Measurements from ENCODE around the gene GRK5. TPM values are rescaled to one million over a fixed set of nuclear protein-coding genes. Genes with fewer than 3 reads are reported as not detected.

GRK5 gene
- total and polyA plus RNA-seq, 9 donors, result 18.1 to 29.2 (median 23.8) TPM

DNA sequence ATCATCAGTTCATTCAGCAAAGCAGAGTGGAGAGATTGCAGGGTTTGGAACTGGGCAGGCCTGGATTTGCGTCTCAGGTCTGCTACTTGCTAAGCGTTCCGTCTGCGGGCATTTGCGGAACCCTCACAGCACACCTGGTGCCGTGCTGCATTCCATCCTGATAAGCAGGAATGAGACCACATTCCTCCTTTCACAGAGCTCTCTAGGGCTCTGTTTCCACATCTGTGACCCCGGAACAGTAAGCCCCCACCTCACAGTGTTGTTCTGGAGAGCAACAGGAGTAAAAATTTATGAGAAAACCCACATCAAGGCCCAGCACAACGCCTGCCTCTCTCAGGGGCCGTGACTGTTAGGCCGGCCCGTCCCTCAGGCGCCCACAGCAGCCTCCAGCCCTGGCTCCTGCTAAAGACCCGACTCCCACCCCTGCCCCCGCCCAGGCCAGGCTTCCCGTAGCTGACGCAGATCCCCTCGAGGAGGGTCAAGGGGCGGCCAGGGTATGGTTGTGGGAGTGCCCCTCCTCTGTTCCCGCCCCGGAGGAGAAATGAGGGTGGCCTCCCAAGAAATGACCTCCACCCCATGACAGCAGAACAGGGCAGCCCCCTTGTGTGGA, 206.2 kb downstream of the GRK5 start:
- Histone ChIP-seq H3K4me1 (ENCODE audit: control insufficient read depth, insufficient read depth, low read length) (peaks cover 73% of the 10 kb centered on the region), H3K9me3 (replicated peaks; ENCODE audit: control insufficient read depth, low read depth, low read length) (no peaks in the 10 kb centered on the region), H3K4me3 (ENCODE audit: low read length) (no peak overlapping the region), H3K27ac (ENCODE audit: low read length) (peak overlapping the region; percentile 82), H3K27me3 (ENCODE audit: control insufficient read depth, insufficient read depth, low read length) (no peaks in the 10 kb centered on the region), H3K36me3 (ENCODE audit: control insufficient read depth, insufficient read depth, low read length) (no peaks in the 10 kb centered on the region)
- WGBS (ENCODE audit: insufficient coverage), result 32% methylated on average over 6 of the region's 20 CpGs
- DNase-seq, result peak; percentile 86

DNA sequence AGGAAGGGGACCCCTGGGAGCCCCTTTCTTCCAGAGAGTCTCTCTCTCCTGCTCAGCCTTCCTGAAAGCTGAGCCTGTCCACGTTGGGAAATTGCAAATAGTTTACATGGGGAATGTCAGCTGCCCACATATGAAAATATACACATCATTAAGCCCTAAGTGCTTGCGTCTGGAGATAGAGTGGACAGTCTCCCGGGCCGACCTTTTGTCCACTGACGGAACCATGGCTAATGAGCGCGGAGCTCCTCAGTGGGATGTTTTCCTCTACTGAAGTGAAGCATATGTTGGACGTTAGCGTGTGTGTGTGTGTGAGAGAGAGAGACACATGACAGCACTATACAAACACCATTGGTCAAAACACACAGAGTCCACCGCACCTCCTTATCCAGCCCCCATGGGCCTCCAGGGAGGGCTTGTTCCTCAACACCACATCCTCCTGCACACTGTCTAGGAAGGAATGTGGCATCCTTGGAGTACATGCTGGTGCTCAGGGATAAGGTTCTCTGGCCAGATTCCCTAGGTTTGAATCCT, 206.8 kb downstream of the GRK5 start:
- no peaks in the 10 kb centered on the region for H3K27me3 ChIP-seq (ENCODE audit: control insufficient read depth, insufficient read depth, low read length)
- H3K27ac ChIP-seq (ENCODE audit: low read length), result peak overlapping the region; percentile 82
- peaks cover 70% of the 10 kb centered on the region for H3K4me1 ChIP-seq (ENCODE audit: control insufficient read depth, insufficient read depth, low read length)
- no peak overlapping the region for H3K4me3 ChIP-seq (ENCODE audit: low read length)
- no peaks in the 10 kb centered on the region for H3K36me3 ChIP-seq (ENCODE audit: control insufficient read depth, insufficient read depth, low read length)
- no peaks in the 10 kb centered on the region for H3K9me3 ChIP-seq (replicated peaks; ENCODE audit: control insufficient read depth, low read depth, low read length)
- peak; percentile 93 for DNase-seq
- no CpG with 5 or more reads among the region's 10 CpGs for WGBS (ENCODE audit: insufficient coverage)

DNA sequence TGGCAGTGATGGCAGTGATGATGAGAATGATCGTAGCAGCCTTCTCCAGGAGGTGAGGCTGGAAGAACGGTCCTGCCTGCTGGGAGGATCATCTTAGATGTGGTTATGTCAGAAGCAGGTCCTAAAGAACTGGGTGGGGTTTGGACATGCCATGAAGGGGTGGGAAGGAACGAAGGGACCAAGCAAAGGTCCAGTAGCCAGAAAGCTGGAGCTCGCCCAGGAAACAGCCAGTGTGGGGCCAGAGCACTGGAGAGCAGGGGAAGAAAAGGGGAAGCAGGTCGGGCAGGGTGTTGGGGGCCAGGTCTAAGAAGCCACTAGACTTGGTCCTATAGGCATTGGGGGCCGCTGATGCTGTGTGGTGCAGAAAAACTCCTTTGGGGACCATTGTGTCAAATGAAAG, 207.8 kb downstream of the GRK5 start:
- Histone ChIP-seq H3K27me3 (ENCODE audit: control insufficient read depth, insufficient read depth, low read length) (no peaks in the 10 kb centered on the region), H3K9me3 (replicated peaks; ENCODE audit: control insufficient read depth, low read depth, low read length) (no peaks in the 10 kb centered on the region), H3K27ac (ENCODE audit: low read length) (peak overlapping the region; percentile 10), H3K4me1 (ENCODE audit: control insufficient read depth, insufficient read depth, low read length) (peaks cover 60% of the 10 kb centered on the region), H3K4me3 (ENCODE audit: low read length) (no peak overlapping the region), H3K36me3 (ENCODE audit: control insufficient read depth, insufficient read depth, low read length) (no peaks in the 10 kb centered on the region)
- 87% methylated on average over 6 of the region's 6 CpGs for WGBS (ENCODE audit: insufficient coverage)
- no peak for DNase-seq

DNA sequence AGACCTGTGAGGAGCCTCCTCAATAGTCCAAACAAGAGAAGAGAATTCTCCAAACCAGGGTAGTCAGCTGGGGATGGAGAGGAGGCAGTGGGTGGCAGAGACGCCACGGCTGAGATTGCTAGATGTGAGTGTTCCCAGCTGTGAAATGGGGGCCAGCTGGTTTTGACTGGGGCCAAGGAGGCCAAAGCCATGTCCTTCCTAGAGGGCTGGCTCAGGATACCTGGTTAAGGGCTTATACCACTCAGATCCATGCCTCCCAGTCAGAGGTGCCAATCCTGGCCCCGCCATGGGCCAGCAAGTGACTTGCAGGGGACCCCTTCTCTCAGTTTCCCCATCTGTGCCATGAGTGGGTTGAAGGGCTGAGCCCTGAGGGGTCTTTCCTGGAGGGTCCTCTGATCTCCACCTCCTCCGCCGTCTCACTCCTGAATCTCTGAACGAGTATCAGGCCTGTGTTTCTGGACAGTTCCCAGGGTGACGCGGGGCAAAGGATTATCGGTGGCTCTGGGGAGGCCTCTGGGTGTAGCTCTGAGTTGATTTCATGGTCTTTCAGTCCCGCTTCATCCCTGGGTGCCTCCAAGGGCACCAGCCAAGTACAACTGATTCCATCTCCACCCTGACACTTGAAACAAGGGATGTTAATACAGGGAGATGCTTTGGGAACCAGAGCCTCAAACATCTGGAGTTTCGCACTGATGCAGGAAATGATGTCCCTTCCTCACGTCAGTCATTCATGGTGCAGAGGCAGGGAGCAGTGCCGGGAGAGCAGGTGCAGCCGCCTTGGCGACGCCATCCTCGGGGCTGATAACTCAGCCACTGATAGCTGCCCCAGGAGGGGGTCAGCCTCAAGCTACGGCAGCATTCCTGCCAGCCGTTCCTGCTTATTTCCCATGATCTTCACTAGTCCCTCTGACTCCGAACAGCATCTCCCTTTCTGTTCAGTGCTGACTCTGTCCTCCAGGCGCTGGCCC, 208.4 kb downstream of the GRK5 start:
- Histone ChIP-seq H3K4me3 (ENCODE audit: low read length) (no peak overlapping the region), H3K4me1 (ENCODE audit: control insufficient read depth, insufficient read depth, low read length) (peaks cover 53% of the 10 kb centered on the region), H3K27me3 (ENCODE audit: control insufficient read depth, insufficient read depth, low read length) (no peaks in the 10 kb centered on the region), H3K27ac (ENCODE audit: low read length) (peak overlapping the region; percentile 50), H3K9me3 (replicated peaks; ENCODE audit: control insufficient read depth, low read depth, low read length) (no peaks in the 10 kb centered on the region), H3K36me3 (ENCODE audit: control insufficient read depth, insufficient read depth, low read length) (no peaks in the 10 kb centered on the region)
- DNase-seq, result no peak
- WGBS (ENCODE audit: insufficient coverage), result 49% methylated on average over 17 of the region's 21 CpGs

GRCh38 chr10:119416855-119417254, 209.5 kb downstream of the GRK5 start:
- 62% methylated on average over 8 of the region's 10 CpGs for WGBS (ENCODE audit: insufficient coverage)
- no peaks in the 10 kb centered on the region for H3K9me3 ChIP-seq (replicated peaks; ENCODE audit: control insufficient read depth, low read depth, low read length)
- no peak overlapping the region for H3K27ac ChIP-seq (ENCODE audit: low read length)
- H3K4me3 ChIP-seq (ENCODE audit: low read length), result no peak overlapping the region
- H3K27me3 ChIP-seq (ENCODE audit: control insufficient read depth, insufficient read depth, low read length), result no peaks in the 10 kb centered on the region
- DNase-seq, result peak; percentile 65
- H3K4me1 ChIP-seq (ENCODE audit: control insufficient read depth, insufficient read depth, low read length), result peaks cover 63% of the 10 kb centered on the region
- no peaks in the 10 kb centered on the region for H3K36me3 ChIP-seq (ENCODE audit: control insufficient read depth, insufficient read depth, low read length)

- Histone ChIP-seq H3K27ac (ENCODE audit: low read length) (no peak overlapping the region), H3K27me3 (ENCODE audit: control insufficient read depth, insufficient read depth, low read length) (no peaks in the 10 kb centered on the region), H3K9me3 (replicated peaks; ENCODE audit: control insufficient read depth, low read depth, low read length) (no peaks in the 10 kb centered on the region), H3K4me3 (ENCODE audit: low read length) (no peak overlapping the region), H3K4me1 (ENCODE audit: control insufficient read depth, insufficient read depth, low read length) (peaks cover 63% of the 10 kb centered on the region), H3K36me3 (ENCODE audit: control insufficient read depth, insufficient read depth, low read length) (peaks cover 5% of the 10 kb centered on the region)
- WGBS (ENCODE audit: insufficient coverage), result 83% methylated on average over 9 of the region's 9 CpGs
- no peak for DNase-seq
Measured at GRCh38 chr10:119417852-119418251, 210.5 kb downstream of the GRK5 start.

GRCh38 chr10:119418362-119418761, 211.0 kb downstream of the GRK5 start:
- no peak for DNase-seq

DNA sequence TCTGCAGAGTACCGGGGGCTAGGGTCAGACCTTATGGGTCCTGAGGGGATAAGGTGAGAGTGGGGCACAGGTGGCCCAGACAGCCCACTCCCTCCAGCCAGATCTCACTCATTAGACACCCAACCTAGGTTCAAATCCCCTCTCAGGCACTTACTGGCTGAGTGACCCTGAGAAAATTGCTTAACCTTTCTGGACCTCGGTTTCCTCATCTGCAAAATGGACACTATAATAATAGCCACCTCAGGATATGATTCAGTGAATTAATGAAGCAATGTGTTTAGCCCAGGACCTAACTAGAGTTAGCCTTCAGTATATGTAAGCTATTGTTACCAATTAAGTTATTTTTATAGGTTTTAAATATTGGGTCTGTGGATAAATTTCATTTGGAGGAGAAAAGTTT, 212.6 kb downstream of the GRK5 start:
- Histone ChIP-seq H3K4me1 (ENCODE audit: control insufficient read depth, insufficient read depth, low read length) (peaks cover 61% of the 10 kb centered on the region), H3K27ac (ENCODE audit: low read length) (no peak overlapping the region)

More at GRCh38 chr10:119418362-119418761, 211.0 kb downstream of the GRK5 start:
- H3K4me3 ChIP-seq (ENCODE audit: low read length), result no peak overlapping the region
- H3K27ac ChIP-seq (ENCODE audit: low read length), result no peak overlapping the region
- no peaks in the 10 kb centered on the region for H3K27me3 ChIP-seq (ENCODE audit: control insufficient read depth, insufficient read depth, low read length)
- WGBS (ENCODE audit: insufficient coverage), result 66% methylated on average over 3 of the region's 4 CpGs
- no peaks in the 10 kb centered on the region for H3K9me3 ChIP-seq (replicated peaks; ENCODE audit: control insufficient read depth, low read depth, low read length)
- H3K4me1 ChIP-seq (ENCODE audit: control insufficient read depth, insufficient read depth, low read length), result peaks cover 63% of the 10 kb centered on the region
- H3K36me3 ChIP-seq (ENCODE audit: control insufficient read depth, insufficient read depth, low read length), result peaks cover 6% of the 10 kb centered on the region

GRCh38 chr10:119420950-119421875, 213.8 kb downstream of the GRK5 start:
- Histone ChIP-seq H3K4me3 (ENCODE audit: low read length) (no peak overlapping the region), H3K9me3 (replicated peaks; ENCODE audit: control insufficient read depth, low read depth, low read length) (no peaks in the 10 kb centered on the region), H3K4me1 (ENCODE audit: control insufficient read depth, insufficient read depth, low read length) (peaks cover 48% of the 10 kb centered on the region), H3K36me3 (ENCODE audit: control insufficient read depth, insufficient read depth, low read length) (peaks cover 21% of the 10 kb centered on the region), H3K27ac (ENCODE audit: low read length) (peak overlapping the region; percentile 78), H3K27me3 (ENCODE audit: control insufficient read depth, insufficient read depth, low read length) (no peaks in the 10 kb centered on the region)
- no peak for DNase-seq
- WGBS (ENCODE audit: insufficient coverage), result 64% methylated on average over 13 of the region's 13 CpGs

More for the DNA sequence above, 212.6 kb downstream of the GRK5 start:
- no peak for DNase-seq
- Histone ChIP-seq H3K4me3 (ENCODE audit: low read length) (no peak overlapping the region), H3K9me3 (replicated peaks; ENCODE audit: control insufficient read depth, low read depth, low read length) (no peaks in the 10 kb centered on the region), H3K27me3 (ENCODE audit: control insufficient read depth, insufficient read depth, low read length) (no peaks in the 10 kb centered on the region), H3K36me3 (ENCODE audit: control insufficient read depth, insufficient read depth, low read length) (peaks cover 11% of the 10 kb centered on the region)
- no CpG with 5 or more reads among the region's 2 CpGs for WGBS (ENCODE audit: insufficient coverage)

Data from muscle of leg (tissue), 11 donors.